NT2/D1 (cell line): Measurements from ENCODE around the gene BLID.

Source experiments
- DNase-seq: peaks from one replicate; pipeline ENCODE4 v3.0.0-alpha.2; 2011; ENCODE audit warnings: low read depth, low spot score
- H3K27me3 ChIP-seq: 2 replicates; pipeline ENCODE4 v1.6.0; 2011; ENCODE audit warnings: mild to moderate bottlenecking; ENCODE audit not compliant: insufficient read length, insufficient read depth
- H3K36me3 ChIP-seq: 2 replicates; pipeline ENCODE4 v1.6.1; 2011; ENCODE audit warnings: mild to moderate bottlenecking, low read length, mixed read lengths; ENCODE audit not compliant: insufficient read depth, insufficient read length
- H3K4me1 ChIP-seq: 2 replicates; pipeline ENCODE4 v1.5.1; 2011; ENCODE audit not compliant: insufficient read depth, insufficient read length
- H3K4me3 ChIP-seq: 2 replicates; pipeline ENCODE4 v1.5.1; 2011; ENCODE audit warnings: low read depth; ENCODE audit not compliant: insufficient read length
- H3K9ac ChIP-seq: 2 replicates; pipeline ENCODE4 v1.6.0; 2011; ENCODE audit warnings: low read depth; ENCODE audit not compliant: insufficient read length
- H3K9me3 ChIP-seq: 2 replicates; pipeline ENCODE4 v1.5.1; 2011; ENCODE audit warnings: mild to moderate bottlenecking, low read length; ENCODE audit not compliant: insufficient read depth
- SUZ12 ChIP-seq: IDR thresholded peaks from 2 replicates; pipeline ENCODE4 v1.6.1; 2011; ENCODE audit not compliant: insufficient read length, insufficient read depth; ENCODE audit errors: extremely low read depth
- YY1 ChIP-seq: IDR thresholded peaks from 2 replicates; pipeline ENCODE4 v1.6.1; 2011; ENCODE audit not compliant: insufficient read length, insufficient read depth
- ZNF274 ChIP-seq: IDR thresholded peaks from 2 replicates; pipeline ENCODE4 v1.6.1; 2011; ENCODE audit warnings: mild to moderate bottlenecking, low read depth, low read length

The BLID gene

GRCh38 chr11:122150216-122151124 lies 34.5 kb upstream of the BLID start:
- H3K36me3 ChIP-seq = no peaks in the 10 kb centered on the region
- TF ChIP-seq YY1 (no peak), ZNF274 (no peak), SUZ12 (no peak)
- no peaks in the 10 kb centered on the region for H3K4me1 ChIP-seq
- no peaks in the 10 kb centered on the region for H3K27me3 ChIP-seq
- no peak overlapping the region for H3K9ac ChIP-seq
- no peak for DNase-seq
- no peak overlapping the region for H3K4me3 ChIP-seq
- H3K9me3 ChIP-seq = no peaks in the 10 kb centered on the region

- Histone ChIP-seq H3K4me3 (no peak overlapping the region), H3K9ac (no peak overlapping the region), H3K36me3 (no peaks in the 10 kb centered on the region), H3K27me3 (no peaks in the 10 kb centered on the region), H3K4me1 (no peaks in the 10 kb centered on the region), H3K9me3 (no peaks in the 10 kb centered on the region)
- TF ChIP-seq YY1 (no peak), SUZ12 (no peak)
- no peak for DNase-seq
Measured at GRCh38 chr11:122149202-122149601, 33.2 kb upstream of the BLID start.

GRCh38 chr11:122146475-122146874 lies 30.5 kb upstream of the BLID start:
- no peaks in the 10 kb centered on the region for H3K27me3 ChIP-seq
- H3K4me1 ChIP-seq = no peaks in the 10 kb centered on the region
- TF ChIP-seq SUZ12 (no peak), ZNF274 (no peak)

GRCh38 chr11:122145715-122146274 lies 29.8 kb upstream of the BLID start:
- Histone ChIP-seq H3K4me3 (no peak overlapping the region), H3K9ac (no peak overlapping the region), H3K9me3 (no peaks in the 10 kb centered on the region), H3K36me3 (no peaks in the 10 kb centered on the region), H3K27me3 (no peaks in the 10 kb centered on the region), H3K4me1 (no peaks in the 10 kb centered on the region)
- TF ChIP-seq YY1 = no peak
- no peak for TF ChIP-seq ZNF274
- TF ChIP-seq SUZ12 = no peak
- DNase-seq = no peak

More at GRCh38 chr11:122146475-122146874, 30.5 kb upstream of the BLID start:
- Histone ChIP-seq H3K9ac (no peak overlapping the region), H3K4me3 (no peak overlapping the region), H3K36me3 (no peaks in the 10 kb centered on the region), H3K9me3 (no peaks in the 10 kb centered on the region)
- no peak for DNase-seq

GRCh38 chr11:122144752-122145151 lies 28.7 kb upstream of the BLID start:
- H3K9ac ChIP-seq = no peak overlapping the region
- H3K27me3 ChIP-seq = no peaks in the 10 kb centered on the region
- H3K36me3 ChIP-seq = no peaks in the 10 kb centered on the region
- TF ChIP-seq SUZ12 (no peak), YY1 (no peak), ZNF274 (no peak)
- H3K4me1 ChIP-seq = no peaks in the 10 kb centered on the region
- H3K4me3 ChIP-seq = no peak overlapping the region
- no peaks in the 10 kb centered on the region for H3K9me3 ChIP-seq
- DNase-seq = no peak

- Histone ChIP-seq H3K27me3 (no peaks in the 10 kb centered on the region), H3K4me3 (no peak overlapping the region), H3K36me3 (no peaks in the 10 kb centered on the region), H3K4me1 (no peaks in the 10 kb centered on the region), H3K9ac (no peak overlapping the region), H3K9me3 (no peaks in the 10 kb centered on the region)
- no peak for TF ChIP-seq YY1
- TF ChIP-seq ZNF274 = no peak
- TF ChIP-seq SUZ12 = no peak
- no peak for DNase-seq
Measured at GRCh38 chr11:122141725-122142124, 25.7 kb upstream of the BLID start.

GRCh38 chr11:122140500-122140899 lies 24.5 kb upstream of the BLID start:
- Histone ChIP-seq H3K4me3 (no peak overlapping the region), H3K4me1 (no peaks in the 10 kb centered on the region), H3K9ac (no peak overlapping the region), H3K9me3 (no peaks in the 10 kb centered on the region), H3K27me3 (no peaks in the 10 kb centered on the region), H3K36me3 (no peaks in the 10 kb centered on the region)
- TF ChIP-seq YY1 (no peak), ZNF274 (no peak), SUZ12 (no peak)
- DNase-seq = no peak
